Loucy (cell line): ENCODE data around the gene NEUROD6.

Experiments used
- EZH2phosphoT487 ChIP-seq: fragments of 200-600 bp; IDR thresholded peaks from 2 replicates; pipeline ENCODE4 v1.6.1; 2018; ENCODE audit warnings: antibody characterized with exemption, mild to moderate bottlenecking, moderate library complexity, borderline replicate concordance
- TF ChIP-seq, protein P1 (sequence below): fragments of 200-600 bp; sonication (generic); conservative IDR thresholded peaks from 2 replicates; pipeline ENCODE4 v1.5.1; 2014; ENCODE audit warnings: mild to moderate bottlenecking, antibody characterized with exemption, low read length

DNA sequence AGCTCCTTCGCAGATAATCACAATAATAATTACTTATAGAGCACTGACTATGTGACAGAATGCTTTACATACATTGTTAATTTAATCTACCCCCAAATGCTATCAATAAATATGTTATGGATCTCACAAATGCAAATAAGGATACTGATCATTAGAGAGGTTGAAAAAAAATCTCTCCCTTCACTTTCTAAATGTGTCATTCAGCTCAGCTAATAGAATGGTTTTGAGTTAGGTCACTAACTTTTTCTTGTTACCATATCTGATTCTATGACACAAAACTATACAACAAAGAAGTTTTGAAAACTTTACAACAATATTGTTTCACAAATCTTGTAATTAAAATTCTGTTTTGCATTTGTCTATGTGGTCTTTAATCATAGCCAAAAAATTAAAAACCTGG is 17.4 kb downstream of the NEUROD6 start:
- TF ChIP-seq, protein P1, sequence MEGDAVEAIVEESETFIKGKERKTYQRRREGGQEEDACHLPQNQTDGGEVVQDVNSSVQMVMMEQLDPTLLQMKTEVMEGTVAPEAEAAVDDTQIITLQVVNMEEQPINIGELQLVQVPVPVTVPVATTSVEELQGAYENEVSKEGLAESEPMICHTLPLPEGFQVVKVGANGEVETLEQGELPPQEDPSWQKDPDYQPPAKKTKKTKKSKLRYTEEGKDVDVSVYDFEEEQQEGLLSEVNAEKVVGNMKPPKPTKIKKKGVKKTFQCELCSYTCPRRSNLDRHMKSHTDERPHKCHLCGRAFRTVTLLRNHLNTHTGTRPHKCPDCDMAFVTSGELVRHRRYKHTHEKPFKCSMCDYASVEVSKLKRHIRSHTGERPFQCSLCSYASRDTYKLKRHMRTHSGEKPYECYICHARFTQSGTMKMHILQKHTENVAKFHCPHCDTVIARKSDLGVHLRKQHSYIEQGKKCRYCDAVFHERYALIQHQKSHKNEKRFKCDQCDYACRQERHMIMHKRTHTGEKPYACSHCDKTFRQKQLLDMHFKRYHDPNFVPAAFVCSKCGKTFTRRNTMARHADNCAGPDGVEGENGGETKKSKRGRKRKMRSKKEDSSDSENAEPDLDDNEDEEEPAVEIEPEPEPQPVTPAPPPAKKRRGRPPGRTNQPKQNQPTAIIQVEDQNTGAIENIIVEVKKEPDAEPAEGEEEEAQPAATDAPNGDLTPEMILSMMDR: no peak
- TF ChIP-seq EZH2phosphoT487: no peak
